Activated CD8-positive, alpha-beta memory T cell treated with anti-CD3 and anti-CD28 coated beads for 4 hours (primary cell): ENCODE data around the gene WDR82.
A peak's percentile ranks its signal among the peaks of the same experiment; 100 is the strongest.

Experiments
- DNase-seq, 2 donors: peaks; one replicate each; pipeline ENCODE4 v3.0.0-alpha.2; 2020; ENCODE audit warnings: low read depth in 2 of 2

Gene WDR82

DNA sequence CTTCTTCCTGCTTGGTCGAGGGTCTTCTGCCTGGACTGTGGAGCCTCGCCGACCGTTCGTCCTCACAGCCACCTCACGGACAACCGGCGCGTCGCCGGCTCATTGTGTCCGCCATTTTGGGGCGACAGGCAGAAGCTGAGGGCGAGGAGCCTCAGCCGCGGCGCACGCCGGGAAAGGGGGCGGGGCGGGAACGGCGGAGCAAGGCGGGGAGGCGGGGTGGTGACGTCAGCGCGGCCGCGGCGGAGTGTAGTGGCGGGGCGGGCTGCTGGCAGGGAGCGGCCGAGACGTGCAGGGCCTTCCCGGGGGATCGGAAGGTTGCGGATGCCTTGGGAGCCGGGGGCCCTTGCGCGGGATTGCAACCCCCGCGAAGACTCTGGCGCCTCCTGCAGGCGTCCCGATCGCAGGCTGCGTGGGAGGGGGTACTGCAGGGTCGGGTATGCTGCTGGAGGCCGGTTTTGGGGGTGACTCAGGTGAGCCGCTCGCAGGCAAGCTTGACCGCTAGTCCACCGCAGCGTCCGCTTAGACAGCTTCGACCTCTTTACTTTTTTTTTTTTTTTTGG is at the start of gene WDR82:
WDR82 (minus strand) TSS at position 140 of the 560 bp plus-strand sequence. CDS start 288 bp downstream, outside the sequence.
- peak; percentile 91 to 96 for DNase-seq

GRCh38 chr3:52327486-52328290 is 49.2 kb upstream of the WDR82 start:
- DNase-seq: no peak

DNA sequence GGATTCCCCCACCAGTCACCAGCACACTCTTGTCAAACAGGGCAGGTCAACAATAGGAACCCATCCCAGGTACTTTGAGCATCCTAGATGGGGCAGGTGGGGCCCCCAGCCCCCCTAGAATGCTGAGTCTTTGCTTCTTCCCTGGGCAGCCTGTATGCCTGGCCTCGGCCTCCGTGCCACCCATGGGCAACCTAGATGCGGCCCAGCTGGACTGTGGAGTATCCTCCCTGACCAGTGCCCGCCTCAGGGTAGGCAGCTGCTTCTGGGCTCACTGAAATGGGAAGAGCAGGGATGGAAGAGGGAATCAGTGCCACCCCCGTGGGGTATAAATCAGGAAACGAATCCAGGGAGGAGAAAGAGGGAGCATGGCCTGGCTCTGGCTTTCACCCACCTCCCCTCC is 48.5 kb upstream of the WDR82 start:
- no peak for DNase-seq

DNA sequence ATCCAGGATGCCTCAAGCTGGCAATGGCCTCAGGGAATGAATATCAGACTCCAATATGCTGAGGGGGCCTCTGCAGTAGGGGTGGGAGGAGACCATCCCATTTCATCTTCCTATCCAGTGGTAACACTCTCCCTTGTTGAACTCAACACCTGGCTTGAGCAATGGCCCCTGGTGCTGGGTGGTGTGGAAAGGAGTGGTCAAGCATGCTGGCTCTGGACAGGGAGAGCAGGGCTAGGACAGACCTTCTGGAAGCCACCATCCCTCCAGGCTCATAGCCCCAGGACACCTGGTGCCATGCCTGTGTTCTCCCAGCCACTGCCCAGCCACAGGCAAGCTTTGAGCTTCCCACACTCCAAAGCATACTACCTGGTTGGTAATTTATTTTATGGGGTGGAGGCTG is 47.2 kb upstream of the WDR82 start:
- no peak for DNase-seq

GRCh38 chr3:52324676-52325075 is 46.2 kb upstream of the WDR82 start:
- no peak for DNase-seq

DNA sequence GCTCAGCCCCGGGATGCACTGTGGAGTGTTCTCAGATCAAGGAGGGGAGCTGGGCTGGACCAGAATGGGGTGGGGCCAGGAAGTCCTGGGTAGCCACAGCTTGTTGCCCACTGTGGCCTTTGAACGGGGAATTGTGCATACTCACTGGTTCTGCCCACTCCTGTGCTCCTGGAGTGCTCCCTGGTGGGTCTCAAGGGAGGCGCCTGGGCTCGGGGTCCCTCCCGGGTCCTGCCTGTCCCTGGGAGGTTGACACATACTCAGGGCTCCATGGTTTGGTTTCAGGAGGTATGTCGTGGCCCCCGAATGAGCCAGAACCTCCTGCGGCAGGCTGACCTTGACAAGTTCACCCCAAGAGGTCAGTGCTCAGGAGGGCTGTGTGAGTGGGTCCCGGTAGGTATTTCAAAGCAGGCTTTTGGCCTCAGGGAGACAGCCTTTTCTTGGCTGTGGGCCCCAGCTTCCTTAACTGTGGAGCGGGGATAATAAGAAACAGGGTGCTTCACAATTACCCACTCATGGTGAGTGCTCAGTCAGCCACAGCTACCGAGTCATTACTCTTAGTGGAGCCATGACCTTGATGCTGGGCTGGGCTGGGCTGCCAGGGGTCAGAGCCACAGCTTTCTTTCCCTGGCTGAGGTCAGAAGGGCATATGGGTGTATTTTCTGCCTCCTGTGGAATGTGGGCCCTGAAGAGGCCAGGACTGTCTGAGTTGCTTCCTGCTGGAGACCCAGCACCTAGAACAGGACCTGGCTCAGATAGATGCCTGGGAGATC is 45.3 kb upstream of the WDR82 start:
- no peak for DNase-seq

GRCh38 chr3:52322466-52322865 is 44.0 kb upstream of the WDR82 start:
- no peak for DNase-seq

GRCh38 chr3:52321481-52321880 is 43.0 kb upstream of the WDR82 start:
- no peak for DNase-seq

GRCh38 chr3:52319921-52320595 is 41.6 kb upstream of the WDR82 start:
- DNase-seq: no peak

GRCh38 chr3:52318186-52318816 is 39.9 kb upstream of the WDR82 start:
- no peak for DNase-seq

- DNase-seq: peak; percentile 31 to 36
Observed at GRCh38 chr3:52317208-52318000, 39.0 kb upstream of the WDR82 start.

DNA sequence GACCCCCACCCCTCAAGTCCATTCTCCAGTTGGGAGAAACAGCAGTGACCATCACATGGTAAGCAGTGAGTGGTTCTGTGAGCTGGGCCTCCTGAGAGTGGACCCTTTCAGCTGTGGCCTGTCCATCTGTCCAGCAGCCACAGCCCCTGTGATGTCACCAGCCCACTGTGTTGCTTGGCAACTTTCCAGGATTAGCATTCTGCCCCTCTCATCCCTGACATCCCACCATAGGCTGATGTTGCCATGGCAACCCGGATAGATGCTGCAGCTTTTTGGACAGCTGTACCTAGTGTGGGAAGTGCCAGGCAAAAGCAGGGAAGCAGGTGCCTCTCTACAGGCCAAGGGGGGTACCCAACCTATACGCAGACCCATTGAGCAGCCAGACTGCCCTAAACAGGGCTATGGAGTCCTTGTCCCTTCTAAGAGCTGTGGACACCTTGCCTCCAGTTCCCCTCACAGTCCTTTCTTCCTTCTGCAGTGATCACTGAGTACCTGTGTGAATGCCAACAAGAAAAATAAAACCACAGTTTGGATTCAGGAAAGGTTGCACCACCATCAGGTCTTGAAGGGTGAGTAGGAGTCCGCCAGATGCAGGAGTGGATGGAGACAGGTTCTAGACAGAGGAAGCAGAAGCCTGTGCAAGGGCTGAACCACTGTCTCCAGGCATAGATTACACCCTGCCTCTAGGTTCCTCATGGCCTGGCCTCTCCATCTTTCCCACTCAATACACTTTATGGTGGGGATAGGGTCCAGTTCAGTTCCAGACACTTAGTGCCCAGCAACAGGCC is 37.7 kb upstream of the WDR82 start, which contains the start of gene DNAH1:
DNAH1 (plus strand) TSS at position 343 of the 788 bp plus-strand sequence. CDS start 6,124 bp downstream, outside the sequence.
- no peak for DNase-seq

DNA sequence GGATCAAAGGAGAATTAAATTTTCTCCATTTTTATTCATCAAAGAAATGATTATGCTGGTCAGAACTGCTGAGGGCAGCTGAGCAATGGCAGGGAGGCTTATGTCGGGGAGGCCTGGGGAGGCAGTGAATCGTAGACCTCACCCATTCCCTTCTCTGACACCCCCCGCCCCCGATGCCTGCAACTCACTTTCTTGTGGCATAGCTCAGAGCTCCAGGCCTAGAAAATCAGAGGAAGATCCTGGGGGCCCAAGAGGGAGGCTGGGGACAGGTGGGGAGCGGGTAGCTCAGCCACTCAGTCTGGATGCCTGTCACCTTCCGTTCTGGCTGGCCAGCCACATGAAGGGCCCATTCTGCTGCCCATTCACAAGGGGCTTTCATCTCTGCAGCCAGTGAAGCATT is 36.6 kb upstream of the WDR82 start:
- DNase-seq: no peak

DNA sequence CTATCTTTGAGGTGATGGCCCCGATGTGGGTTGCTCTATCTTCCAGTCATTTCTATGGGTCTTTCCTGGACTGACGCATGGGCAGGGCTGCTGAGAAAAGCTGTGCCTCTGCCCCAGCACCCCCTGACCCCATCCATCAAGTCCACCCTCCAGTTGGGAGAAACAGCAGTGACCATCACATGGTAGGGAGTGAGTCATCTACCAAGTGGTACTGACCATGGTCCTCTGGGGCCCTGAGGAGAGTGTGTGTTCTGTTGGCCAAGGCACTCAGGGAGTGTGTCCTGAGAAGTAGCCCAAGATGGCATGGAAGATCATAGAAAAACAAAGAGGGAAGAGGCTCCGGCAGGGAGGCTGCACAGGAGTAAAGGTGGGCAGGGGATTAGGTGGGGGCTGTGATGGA is 36.0 kb upstream of the WDR82 start:
- no peak for DNase-seq

- no peak for DNase-seq
Observed at GRCh38 chr3:52313774-52314188, 35.3 kb upstream of the WDR82 start.

DNA sequence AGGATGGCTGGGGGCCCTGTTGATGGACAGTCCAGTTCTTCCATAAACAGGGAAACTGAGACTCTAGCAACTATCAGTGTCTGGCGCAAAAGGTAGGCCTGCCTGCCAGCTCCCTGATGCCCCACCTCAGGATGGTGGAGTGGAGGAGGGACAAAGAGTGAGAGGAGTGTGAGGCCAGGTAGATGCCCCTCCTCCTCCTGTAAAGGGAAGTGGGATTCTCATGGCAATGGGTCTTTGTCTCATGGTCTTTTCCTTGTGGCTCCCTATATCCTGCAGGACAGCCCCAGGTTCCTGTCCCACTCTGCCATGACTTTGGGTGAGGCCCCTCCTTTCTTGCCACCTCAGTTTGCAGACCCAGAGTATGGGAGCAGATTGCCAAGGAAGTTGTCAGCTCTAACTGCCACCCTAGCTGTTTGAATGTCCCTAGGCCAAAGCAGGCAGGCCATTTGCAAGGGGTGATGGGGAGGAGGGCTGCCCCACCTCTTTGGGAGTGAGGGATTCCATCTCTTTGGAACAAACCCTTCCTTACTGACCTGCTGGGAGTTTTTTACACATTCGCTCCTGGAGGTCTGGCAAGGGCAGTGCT is 34.8 kb upstream of the WDR82 start:
- no peak for DNase-seq

- no peak for DNase-seq
Observed at GRCh38 chr3:52311576-52312119, 33.2 kb upstream of the WDR82 start.

GRCh38 chr3:52310861-52311575 is 32.6 kb upstream of the WDR82 start:
- peak; percentile 41 to 48 for DNase-seq

- DNase-seq: no peak
Observed at GRCh38 chr3:52308308-52308707, 29.9 kb upstream of the WDR82 start.
